Tibial artery (tissue), 4 donors: ENCODE results near the gene HOXA3.
A peak's percentile ranks its signal among the peaks of the same experiment; 100 is the strongest.

Experiments
- DNase-seq, 2 donors: peaks; one replicate each; pipeline ENCODE4 v3.0.0-alpha.2; 2019
- H3K27ac ChIP-seq, 2 donors: fragments of 200-600 bp; sonication (generic) in 1 of 2; 1 replicate in 1 of 2; 2 replicates in 1 of 2; pipeline ENCODE4 v1.5.1; 2018 to 2019; ENCODE audit warnings: mild to moderate bottlenecking in 1 of 2
- H3K27me3 ChIP-seq, 2 donors: fragments of 200-600 bp; sonication (generic) in 1 of 2; one replicate each; pipeline versions ENCODE4 v1.5.1 to v1.6.0; 2016 to 2019
- H3K36me3 ChIP-seq, 3 donors: fragments of 200-600 bp; sonication (generic) in 2 of 3; one replicate each; pipeline ENCODE4 v1.5.1; 2016 to 2019; ENCODE audit warnings: mild to moderate bottlenecking in 2 of 3
- H3K4me1 ChIP-seq, 4 donors: fragments of 200-600 bp; sonication (generic) in 2 of 4; 1 replicate in 3 of 4; 2 replicates in 1 of 4; pipeline ENCODE4 v1.5.1; 2016 to 2019
- H3K4me3 ChIP-seq, 2 donors: fragments of 200-600 bp; sonication (generic) in 1 of 2; 1 replicate in 1 of 2; 2 replicates in 1 of 2; pipeline ENCODE4 v1.5.1; 2018 to 2019; ENCODE audit warnings: mild to moderate bottlenecking in 2 of 2
- H3K9me3 ChIP-seq, 3 donors: fragments of 200-600 bp; sonication (generic) in 1 of 3; one replicate each; pipeline ENCODE4 v1.5.1; 2016 to 2019
- intact Hi-C: fragments of 100-400 bp; cut with DNase I; formaldehyde crosslinking; loops from one replicate; pipeline ENCODE4 v1.15.0; 2023; ENCODE audit warnings: low total_unique reads
- TF ChIP-seq, protein P1 (sequence below), 2 experiments: fragments of 200-600 bp in 1 of 2; fragments of 450-650 bp in 1 of 2; IDR thresholded peaks; one replicate each; pipeline ENCODE4 v1.5.1; 2017 to 2019; ENCODE audit warnings: antibody characterized with exemption in 2 of 2, mild to moderate bottlenecking in 1 of 2, moderate library complexity in 1 of 2

HOXA3 gene

DNA sequence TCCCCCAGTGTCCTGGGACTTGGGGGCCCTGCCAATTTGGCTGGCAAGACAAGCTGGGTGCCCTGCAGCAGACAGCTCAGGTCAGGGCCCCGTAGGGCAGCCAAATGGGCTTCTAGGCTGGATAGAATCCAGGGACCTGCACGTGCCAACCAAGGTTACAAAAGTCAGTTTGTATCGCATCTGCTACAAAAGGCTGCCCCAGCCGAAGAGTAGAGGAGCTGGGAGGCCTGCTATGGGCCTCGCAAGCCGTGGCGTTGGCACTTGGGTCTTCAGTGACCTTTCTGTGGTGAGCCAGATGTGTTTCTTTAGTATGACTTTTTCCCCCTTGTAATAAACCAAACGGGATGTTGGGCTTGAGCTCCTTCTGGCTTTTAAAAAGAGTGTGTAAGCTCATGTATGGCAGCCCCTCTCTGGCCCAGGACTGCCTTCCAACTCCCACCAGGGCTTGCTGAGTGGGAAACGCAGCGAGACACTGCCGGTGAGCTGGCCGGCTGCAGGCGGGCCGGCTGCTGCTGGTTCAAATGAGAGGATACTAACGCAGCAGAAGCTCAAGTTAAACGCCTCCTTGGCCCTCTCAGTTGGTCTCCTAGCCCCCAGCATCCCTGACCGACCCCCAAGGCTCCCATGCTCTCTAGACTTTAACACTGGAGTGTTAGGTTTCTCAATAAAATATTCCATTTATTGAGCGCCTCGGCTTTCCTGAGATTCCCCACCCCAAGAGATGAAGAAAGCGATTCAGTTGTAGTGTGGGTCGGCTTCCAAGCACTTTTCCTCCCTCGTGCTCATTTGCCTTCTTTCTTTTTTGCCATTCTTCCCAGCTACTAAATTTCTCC lies 24.8 kb upstream of the HOXA3 start:
- DNase-seq: peak; percentile 21 to 67
- TF ChIP-seq, protein P1, sequence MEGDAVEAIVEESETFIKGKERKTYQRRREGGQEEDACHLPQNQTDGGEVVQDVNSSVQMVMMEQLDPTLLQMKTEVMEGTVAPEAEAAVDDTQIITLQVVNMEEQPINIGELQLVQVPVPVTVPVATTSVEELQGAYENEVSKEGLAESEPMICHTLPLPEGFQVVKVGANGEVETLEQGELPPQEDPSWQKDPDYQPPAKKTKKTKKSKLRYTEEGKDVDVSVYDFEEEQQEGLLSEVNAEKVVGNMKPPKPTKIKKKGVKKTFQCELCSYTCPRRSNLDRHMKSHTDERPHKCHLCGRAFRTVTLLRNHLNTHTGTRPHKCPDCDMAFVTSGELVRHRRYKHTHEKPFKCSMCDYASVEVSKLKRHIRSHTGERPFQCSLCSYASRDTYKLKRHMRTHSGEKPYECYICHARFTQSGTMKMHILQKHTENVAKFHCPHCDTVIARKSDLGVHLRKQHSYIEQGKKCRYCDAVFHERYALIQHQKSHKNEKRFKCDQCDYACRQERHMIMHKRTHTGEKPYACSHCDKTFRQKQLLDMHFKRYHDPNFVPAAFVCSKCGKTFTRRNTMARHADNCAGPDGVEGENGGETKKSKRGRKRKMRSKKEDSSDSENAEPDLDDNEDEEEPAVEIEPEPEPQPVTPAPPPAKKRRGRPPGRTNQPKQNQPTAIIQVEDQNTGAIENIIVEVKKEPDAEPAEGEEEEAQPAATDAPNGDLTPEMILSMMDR (IDR thresholded peaks at IDR 0.05): no peak
- no peaks in the 10 kb centered on the region for H3K36me3 ChIP-seq
- no peaks in the 10 kb centered on the region for H3K9me3 ChIP-seq
- intact Hi-C loops: no loop called here
- peak overlapping the region; percentile 19 to 45 for H3K4me3 ChIP-seq
- peaks cover 0 to 30% of the 10 kb centered on the region in 2 donors for H3K27me3 ChIP-seq
- peaks cover 0 to 39% (median 14%) of the 10 kb centered on the region in 4 donors for H3K4me1 ChIP-seq
- peak overlapping the region; percentile 96 to 97 for H3K27ac ChIP-seq

DNA sequence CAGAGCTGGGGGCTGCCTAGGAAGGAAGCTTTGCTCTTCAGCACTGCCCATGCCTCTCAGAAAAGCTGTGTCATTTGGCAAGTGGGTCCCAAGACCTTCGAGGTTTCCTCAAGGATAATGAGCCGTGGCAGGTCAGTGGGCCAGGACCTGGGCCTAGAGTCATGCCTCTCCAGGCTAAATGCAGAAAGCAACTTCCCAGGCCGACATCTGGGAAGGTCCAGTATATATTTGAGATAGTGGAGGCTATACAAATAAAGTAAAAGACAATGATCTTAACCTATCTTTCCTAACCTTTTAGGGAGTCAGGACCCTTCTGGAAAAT lies 24.1 kb upstream of the HOXA3 start:
- Histone ChIP-seq H3K27ac (peak overlapping the region; percentile 96 to 97), H3K4me3 (peak overlapping the region; percentile 68 to 91), H3K4me1 (peaks cover 0 to 39% (median 14%) of the 10 kb centered on the region in 4 donors), H3K36me3 (no peaks in the 10 kb centered on the region), H3K9me3 (no peaks in the 10 kb centered on the region), H3K27me3 (peaks cover 0 to 23% of the 10 kb centered on the region in 2 donors)
- DNase-seq: peak in 1 of 2 donors; percentile 21
- TF ChIP-seq, protein P1 (IDR thresholded peaks at IDR 0.05): no peak
- intact Hi-C loops: no loop called here

DNA sequence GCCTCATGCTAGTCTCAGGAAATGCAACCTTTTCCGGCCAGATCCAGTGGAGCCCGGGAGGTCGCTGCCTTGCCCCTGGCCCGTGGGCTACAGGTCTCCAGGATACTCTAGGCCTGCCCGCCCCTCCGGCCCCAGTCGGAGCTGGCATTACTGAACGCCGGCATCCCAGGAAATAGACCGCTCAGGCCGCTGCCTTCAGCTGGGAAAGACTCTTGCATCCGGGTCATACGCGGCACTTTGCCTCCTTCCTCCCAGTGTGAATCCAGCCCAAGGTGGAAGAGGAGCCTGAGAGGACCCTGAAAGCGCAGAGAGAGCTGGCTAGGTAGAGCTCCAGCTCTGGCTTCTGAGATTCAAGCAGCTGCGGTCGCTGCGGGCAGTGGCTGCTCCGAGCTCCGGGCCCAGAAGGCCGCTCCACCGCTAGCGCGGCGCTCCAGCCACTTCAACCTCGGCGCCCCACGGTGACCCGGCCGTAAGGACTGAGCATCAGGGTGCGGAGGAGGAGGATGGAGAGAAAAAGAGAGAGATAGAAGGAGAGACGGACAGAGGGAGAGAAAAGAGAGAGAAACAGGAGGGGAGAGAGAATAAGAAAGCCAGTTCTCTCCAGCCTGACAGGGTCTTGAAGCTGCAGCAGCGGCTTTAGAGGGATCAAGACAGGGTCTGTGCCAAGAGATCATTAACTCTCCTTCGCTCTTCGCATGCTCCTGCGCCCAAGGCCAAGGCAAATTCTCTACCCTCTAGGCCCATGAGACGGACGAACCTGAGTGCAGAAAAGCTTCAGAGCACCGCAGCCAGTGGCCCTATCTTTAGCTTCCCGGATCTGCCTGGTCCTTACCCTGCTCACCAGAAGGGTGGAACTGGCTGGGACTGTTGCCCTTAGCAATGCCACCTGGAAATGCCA lies 23.5 kb upstream of the HOXA3 start:
- TF ChIP-seq, protein P1 (IDR thresholded peaks at IDR 0.05): no peak
- no peaks in the 10 kb centered on the region for H3K9me3 ChIP-seq
- peak overlapping the region; percentile 68 to 91 for H3K4me3 ChIP-seq
- peaks cover 0 to 39% (median 14%) of the 10 kb centered on the region in 4 donors for H3K4me1 ChIP-seq
- DNase-seq: peak; percentile 22 to 67
- H3K27ac ChIP-seq: peak overlapping the region; percentile 96 to 97
- H3K36me3 ChIP-seq: no peaks in the 10 kb centered on the region
- peaks cover 0 to 17% of the 10 kb centered on the region in 2 donors for H3K27me3 ChIP-seq
- intact Hi-C loops: no loop called here

DNA sequence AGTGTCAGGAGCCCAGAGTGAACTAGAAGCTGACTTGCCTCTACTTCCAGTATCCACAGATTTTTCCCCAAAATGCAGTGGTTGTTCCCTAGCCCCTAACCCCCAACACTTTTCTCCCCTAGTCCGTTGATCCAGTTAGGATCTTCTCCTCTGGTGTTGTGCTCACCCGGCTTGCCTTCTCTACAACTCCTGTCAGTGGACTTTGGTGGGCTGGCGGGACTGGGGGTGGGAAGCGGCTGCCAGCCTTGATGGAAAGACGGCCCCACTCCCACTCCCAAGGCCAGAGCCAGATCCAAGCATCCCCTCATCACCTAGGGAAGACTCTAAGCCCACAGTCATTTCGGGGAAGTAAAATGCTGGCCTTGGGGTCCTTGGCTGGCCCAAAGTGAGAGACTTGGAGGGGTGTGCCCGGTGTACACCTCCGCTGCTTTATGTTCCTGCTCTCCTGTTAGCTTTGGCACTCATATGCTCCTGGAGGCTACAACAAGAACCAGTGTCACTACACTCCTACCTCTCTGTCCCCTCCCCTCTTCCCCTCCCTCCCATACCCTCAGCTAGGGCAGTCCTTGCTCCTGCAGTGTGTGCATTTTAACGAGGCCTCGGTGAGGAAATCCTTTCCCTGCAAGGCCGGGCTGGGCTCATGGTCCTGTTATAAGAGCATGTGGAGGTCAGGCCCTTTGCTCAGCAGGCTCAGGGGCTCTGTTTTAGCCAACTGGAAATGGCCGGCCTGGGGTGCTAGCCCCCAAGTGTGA lies 22.7 kb upstream of the HOXA3 start:
- Histone ChIP-seq H3K4me1 (peaks cover 0 to 37% (median 14%) of the 10 kb centered on the region in 4 donors), H3K27ac (peak overlapping the region; percentile 96 to 97), H3K36me3 (no peaks in the 10 kb centered on the region), H3K27me3 (peaks cover 0 to 9% of the 10 kb centered on the region in 2 donors), H3K9me3 (no peaks in the 10 kb centered on the region), H3K4me3 (peak overlapping the region; percentile 68 to 91)
- TF ChIP-seq, protein P1 (IDR thresholded peaks at IDR 0.05): no peak
- peak; percentile 37 to 76 for DNase-seq
- intact Hi-C loops: loop anchor here (5.0 kb wide), 1 partner anchor 978 kb away; no protein-coding TSS in a partner anchor
